HCT116 (cell line): ENCODE data around the gene SMARCA4. TPM values are rescaled to one million over a fixed set of nuclear protein-coding genes. Genes with fewer than 3 reads are reported as not detected.

Source experiments
- ATAC-seq: fragments of 200-7000 bp; cut with Tn5 transposase; 2 replicates; pipeline ENCODE4 v1.9.1; 2020; ENCODE audit warnings: mild to moderate bottlenecking, moderate library complexity
- BruUV-seq: library from RNA; stranded (reverse); fragments of 400-500 nt; replicated peaks from 2 replicates; lab custom pipeline; 2021; lab: Mats Ljungman, UMichigan
- CTCF ChIA-PET: fragments of 300-600 bp; sonication (Branson Sonifier 250); formaldehyde crosslinking; loops from one replicate; lab custom pipeline; 2021; ENCODE audit warnings: antibody characterized with exemption; lab: Charles Lee
- POLR2A ChIA-PET: fragments of 300-600, 350-600 bp; sonication (Branson Sonifier 250); formaldehyde crosslinking; loops from one replicate; lab custom pipeline; 2021; ENCODE audit warnings: antibody characterized with exemption; lab: Charles Lee
- RAD21 ChIA-PET, 2 experiments: fragments of 300-600 bp; sonication (Branson Sonifier 250); formaldehyde crosslinking; loops; one replicate each; lab custom pipeline; 2023; ENCODE audit warnings: low total read pairs in 2 of 2; ENCODE audit not compliant: uncharacterized antibody in 2 of 2, unreplicated experiment in 2 of 2, low non-redundant PET in 1 of 2; lab: Charles Lee
- DNase-seq: peaks from one replicate; pipeline ENCODE4 v3.0.0-alpha.2; 2010; ENCODE audit warnings: low read depth, low spot score
- H2AFZ ChIP-seq: fragments of 200-600 bp; shearing (Covaris generic), sonication (generic); 2 replicates; pipeline ENCODE4 v1.6.1; 2017; ENCODE audit warnings: low read depth, mixed run types, mixed read lengths, antibody characterized with exemption, low read length; ENCODE audit not compliant: poor library complexity, severe bottlenecking
- H3K27ac ChIP-seq: 2 replicates; pipeline ENCODE4 v1.5.1; 2012; ENCODE audit warnings: low read depth, low read length
- H3K27me3 ChIP-seq: fragments of 200-600 bp; sonication (generic); 2 replicates; pipeline ENCODE4 v1.6.1; 2016; ENCODE audit warnings: mixed run types, low read length, mixed read lengths; ENCODE audit not compliant: insufficient read depth
- H3K36me3 ChIP-seq, 2 experiments: fragments of 200-500 bp in 1 of 2; fragments of 200-600 bp in 1 of 2; sonication (Bioruptor generic) in 1 of 2; sonication (generic) in 1 of 2; 2 replicates each; pipeline versions ENCODE4 v1.5.1 to v1.6.1; 2014 to 2016; ENCODE audit warnings: low read length in 2 of 2, inconsistent platforms in 1 of 2, mixed read lengths in 1 of 2, mixed run types in 1 of 2; ENCODE audit not compliant: insufficient read depth in 2 of 2, control insufficient read depth in 1 of 2
- H3K4me1 ChIP-seq, 2 experiments: fragments of 200-600 bp in 1 of 2; sonication (generic) in 1 of 2; 2 replicates each; pipeline versions ENCODE4 v1.5.1 to v1.6.1; 2012 to 2017; ENCODE audit warnings: low read length in 2 of 2, inconsistent platforms in 1 of 2, mild to moderate bottlenecking in 1 of 2, mixed read lengths in 1 of 2, mixed run types in 1 of 2, moderate library complexity in 1 of 2; ENCODE audit not compliant: insufficient read depth in 2 of 2, control insufficient read depth in 1 of 2
- H3K4me2 ChIP-seq: fragments of 200-600 bp; sonication (generic); 2 replicates; pipeline ENCODE4 v1.6.1; 2017; ENCODE audit warnings: mixed run types, low read length, mixed read lengths
- H3K4me3 ChIP-seq, 2 experiments: fragments of 200-600 bp in 1 of 2; sonication (generic) in 1 of 2; replicated peaks in 1 of 2; 2 replicates each; pipeline ENCODE4 v1.5.1; 2011 to 2016; ENCODE audit warnings: low read length in 2 of 2, control low read depth in 1 of 2, low read depth in 1 of 2, mild to moderate bottlenecking in 1 of 2, mixed read lengths in 1 of 2, mixed run types in 1 of 2
- H3K79me2 ChIP-seq: fragments of 200-600 bp; sonication (generic); 2 replicates; pipeline ENCODE4 v1.6.1; 2017; ENCODE audit warnings: mild to moderate bottlenecking, mixed run types, low read length, moderate library complexity, mixed read lengths; ENCODE audit not compliant: insufficient read depth
- H3K9ac ChIP-seq: fragments of 200-600 bp; sonication (generic); 2 replicates; pipeline ENCODE4 v1.6.1; 2016; ENCODE audit warnings: low read length, mixed read lengths
- H3K9me2 ChIP-seq: fragments of 200-600 bp; sonication (generic), shearing (Covaris generic); 2 replicates; pipeline ENCODE4 v1.6.1; 2017; ENCODE audit warnings: mixed run types, mild to moderate bottlenecking, moderate library complexity; ENCODE audit not compliant: insufficient read depth
- H3K9me3 ChIP-seq, 2 experiments: fragments of 200-500 bp in 1 of 2; fragments of 200-600 bp in 1 of 2; sonication (Bioruptor generic) in 1 of 2; sonication (generic) in 1 of 2; 2 replicates each; pipeline ENCODE4 v1.6.1; 2014 to 2017; ENCODE audit warnings: low read length in 2 of 2, mixed read lengths in 2 of 2, inconsistent platforms in 1 of 2, low read depth in 1 of 2, mild to moderate bottlenecking in 1 of 2, mixed run types in 1 of 2, moderate library complexity in 1 of 2; ENCODE audit not compliant: control insufficient read depth in 1 of 2, insufficient read depth in 1 of 2
- H4K20me1 ChIP-seq: fragments of 200-600 bp; sonication (generic), shearing (Covaris generic); 2 replicates; pipeline ENCODE4 v1.6.1; 2017; ENCODE audit warnings: mixed run types, mild to moderate bottlenecking, moderate library complexity; ENCODE audit not compliant: insufficient read depth
- CBX3 ChIP-seq: IDR thresholded peaks from 2 replicates; pipeline ENCODE4 v1.6.1; 2012; ENCODE audit warnings: low read depth
- CEBPB ChIP-seq: IDR thresholded peaks from 2 replicates; pipeline ENCODE4 v1.6.1; 2012; ENCODE audit warnings: low read depth
- ELF1 ChIP-seq: IDR thresholded peaks from 2 replicates; pipeline ENCODE4 v1.6.1; 2012; ENCODE audit warnings: low read depth, borderline replicate concordance
- EZH2 ChIP-seq: fragments of 200-600 bp; sonication (generic); IDR thresholded peaks from 2 replicates; pipeline ENCODE4 v1.6.1; 2017; ENCODE audit warnings: antibody characterized with exemption, mixed run types
- JUND ChIP-seq: IDR thresholded peaks from 2 replicates; pipeline ENCODE4 v1.6.1; 2012
- POLR2AphosphoS5 ChIP-seq: IDR thresholded peaks from 2 replicates; pipeline ENCODE4 v1.6.1; 2011; ENCODE audit warnings: mild to moderate bottlenecking, low read depth, low read length, moderate library complexity
- SIN3A ChIP-seq: IDR thresholded peaks from 2 replicates; pipeline ENCODE4 v1.6.1; 2012; ENCODE audit warnings: low read depth
- SP1 ChIP-seq: IDR thresholded peaks from 2 replicates; pipeline ENCODE4 v1.6.1; 2012; ENCODE audit warnings: low read depth
- SRF ChIP-seq: IDR thresholded peaks from 2 replicates; pipeline ENCODE4 v1.6.1; 2012; ENCODE audit warnings: low read depth
- TCF7L2 ChIP-seq: IDR thresholded peaks from 2 replicates; pipeline ENCODE4 v1.7.0; 2011; ENCODE audit warnings: borderline replicate concordance, inconsistent platforms; ENCODE audit not compliant: insufficient read depth, insufficient read length; ENCODE audit errors: extremely low read depth
- ZFX ChIP-seq: fragments of 450-650 bp; IDR thresholded peaks from 2 replicates; pipeline ENCODE4 v1.6.1; 2017
- intact Hi-C: fragments of 100-400 bp; cut with micrococcal nuclease; formaldehyde crosslinking; loops from 2 replicates; pipeline ENCODE4 v1.10.0; 2022
- total RNA-seq: library from RNA; stranded (reverse); gene quantifications from one replicate; pipeline ENCODE4 v1.2.1, GENCODE V29; 2021; ENCODE audit not compliant: unreplicated experiment
- TF ChIP-seq, protein P1 (sequence below), 3 experiments: fragments of 200-600 bp in 1 of 3; sonication (generic) in 1 of 3; IDR thresholded peaks in 2 of 3; conservative IDR thresholded peaks in 1 of 3; 2 replicates each; pipeline ENCODE4 v1.5.1; 2012 to 2017; ENCODE audit warnings: low read depth in 2 of 3, low read length in 2 of 3, antibody characterized with exemption in 1 of 3, borderline replicate concordance in 1 of 3, control low read depth in 1 of 3, mild to moderate bottlenecking in 1 of 3, mixed read lengths in 1 of 3, mixed run types in 1 of 3, moderate library complexity in 1 of 3; ENCODE audit not compliant: insufficient read depth in 1 of 3
- TF ChIP-seq, protein P2 (sequence below): IDR thresholded peaks from 2 replicates; pipeline ENCODE4 v1.6.1; 2012
- TF ChIP-seq, protein P3 (sequence below): IDR thresholded peaks from 2 replicates; pipeline ENCODE4 v1.6.1; 2011; ENCODE audit warnings: mild to moderate bottlenecking, low read length, moderate library complexity; ENCODE audit not compliant: insufficient replicate concordance; ENCODE audit errors: extremely low read depth
- TF ChIP-seq, protein P4 (sequence below): IDR thresholded peaks from 2 replicates; pipeline ENCODE4 v1.6.1; 2012; ENCODE audit warnings: low read depth

SMARCA4 gene
- total RNA-seq, 1 experiment from 2014 or later: 116 TPM

DNA sequence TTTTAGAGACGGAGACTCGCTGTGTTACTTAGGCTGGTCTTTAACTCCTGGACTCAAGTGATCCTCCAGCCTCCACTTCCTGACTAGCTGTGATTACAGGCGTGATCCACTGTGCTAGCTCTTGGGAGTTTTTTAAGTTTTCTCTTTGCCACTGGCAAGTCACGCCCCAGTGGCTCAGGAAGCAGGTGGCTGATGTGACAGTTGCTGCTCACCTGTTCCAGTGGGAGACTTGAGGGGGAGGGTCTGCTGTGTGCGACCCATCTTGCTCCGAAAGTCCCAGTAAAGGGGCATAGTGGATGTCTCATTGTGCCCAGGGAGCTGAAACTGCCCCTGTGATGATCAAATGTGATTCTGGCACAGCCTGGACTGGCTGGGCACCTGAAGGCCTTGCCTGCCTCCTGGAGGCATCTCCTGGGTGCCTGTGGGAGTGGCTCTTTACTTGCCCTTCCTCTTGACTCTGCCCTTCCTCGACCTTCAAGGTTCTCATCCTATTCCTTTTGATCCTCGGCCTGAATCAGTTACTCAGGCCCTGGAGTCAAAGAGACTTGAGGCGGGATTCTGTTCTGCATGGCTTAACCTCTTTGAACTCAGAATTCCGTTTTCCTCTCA lies 7.8 kb downstream of the SMARCA4 start:
- peaks cover 13% of the 10 kb centered on the region; the same call in 1 of the 2 replicates for H4K20me1 ChIP-seq
- peaks cover 95% of the 10 kb centered on the region for H3K79me2 ChIP-seq
- peak overlapping the region; percentile 17; the same call in 1 of the 2 replicates for H3K27ac ChIP-seq
- DNase-seq: no peak
- intact Hi-C loops: no loop called here
- no peak overlapping the region for H3K9ac ChIP-seq
- no peak overlapping the region for H3K4me2 ChIP-seq
- BruUV-seq: no TSS peak
- no peaks in the 10 kb centered on the region for H3K9me2 ChIP-seq
- CTCF ChIA-PET: interaction anchor here (0.8 kb wide), 1 partner anchor 32 kb away, joined by 3 read pairs; no protein-coding TSS in a partner anchor
- H3K4me1 ChIP-seq: peaks cover 11 to 22% of the 10 kb centered on the region in 2 experiments
- RAD21 ChIA-PET: no interaction called here
- POLR2A ChIA-PET: interaction anchor here (1.5 kb wide), 1 partner anchor 27 kb away, joined by 4 read pairs; no protein-coding TSS in a partner anchor
- no peak overlapping the region for H2AFZ ChIP-seq
- ATAC-seq: peak; percentile 46; the same call in 1 of the 2 replicates
- H3K4me3 ChIP-seq: no peak overlapping the region
- H3K27me3 ChIP-seq: no peaks in the 10 kb centered on the region
- TF ChIP-seq ELF1: no peak
- TF ChIP-seq SRF: no peak
- TF ChIP-seq EZH2: no peak
- TF ChIP-seq POLR2AphosphoS5: no peak
- TF ChIP-seq, protein P1, sequence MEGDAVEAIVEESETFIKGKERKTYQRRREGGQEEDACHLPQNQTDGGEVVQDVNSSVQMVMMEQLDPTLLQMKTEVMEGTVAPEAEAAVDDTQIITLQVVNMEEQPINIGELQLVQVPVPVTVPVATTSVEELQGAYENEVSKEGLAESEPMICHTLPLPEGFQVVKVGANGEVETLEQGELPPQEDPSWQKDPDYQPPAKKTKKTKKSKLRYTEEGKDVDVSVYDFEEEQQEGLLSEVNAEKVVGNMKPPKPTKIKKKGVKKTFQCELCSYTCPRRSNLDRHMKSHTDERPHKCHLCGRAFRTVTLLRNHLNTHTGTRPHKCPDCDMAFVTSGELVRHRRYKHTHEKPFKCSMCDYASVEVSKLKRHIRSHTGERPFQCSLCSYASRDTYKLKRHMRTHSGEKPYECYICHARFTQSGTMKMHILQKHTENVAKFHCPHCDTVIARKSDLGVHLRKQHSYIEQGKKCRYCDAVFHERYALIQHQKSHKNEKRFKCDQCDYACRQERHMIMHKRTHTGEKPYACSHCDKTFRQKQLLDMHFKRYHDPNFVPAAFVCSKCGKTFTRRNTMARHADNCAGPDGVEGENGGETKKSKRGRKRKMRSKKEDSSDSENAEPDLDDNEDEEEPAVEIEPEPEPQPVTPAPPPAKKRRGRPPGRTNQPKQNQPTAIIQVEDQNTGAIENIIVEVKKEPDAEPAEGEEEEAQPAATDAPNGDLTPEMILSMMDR (IDR thresholded peaks at IDR 0.05 in 2 of 3, conservative IDR thresholded peaks at IDR 0.05 in 1 of 3; ENCODE audit: borderline replicate concordance in 1 of 3, insufficient read depth in 1 of 3, low read depth in 2 of 3, low read length in 2 of 3): 0 out of 6 replicates have a peak, but pooled peaks of 1 of the 3 experiments have one; percentile 7
- no peak for TF ChIP-seq CEBPB
- TF ChIP-seq, protein P2, sequence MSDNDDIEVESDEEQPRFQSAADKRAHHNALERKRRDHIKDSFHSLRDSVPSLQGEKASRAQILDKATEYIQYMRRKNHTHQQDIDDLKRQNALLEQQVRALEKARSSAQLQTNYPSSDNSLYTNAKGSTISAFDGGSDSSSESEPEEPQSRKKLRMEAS: no peak
- no peak for TF ChIP-seq SP1
- TF ChIP-seq, protein P3, sequence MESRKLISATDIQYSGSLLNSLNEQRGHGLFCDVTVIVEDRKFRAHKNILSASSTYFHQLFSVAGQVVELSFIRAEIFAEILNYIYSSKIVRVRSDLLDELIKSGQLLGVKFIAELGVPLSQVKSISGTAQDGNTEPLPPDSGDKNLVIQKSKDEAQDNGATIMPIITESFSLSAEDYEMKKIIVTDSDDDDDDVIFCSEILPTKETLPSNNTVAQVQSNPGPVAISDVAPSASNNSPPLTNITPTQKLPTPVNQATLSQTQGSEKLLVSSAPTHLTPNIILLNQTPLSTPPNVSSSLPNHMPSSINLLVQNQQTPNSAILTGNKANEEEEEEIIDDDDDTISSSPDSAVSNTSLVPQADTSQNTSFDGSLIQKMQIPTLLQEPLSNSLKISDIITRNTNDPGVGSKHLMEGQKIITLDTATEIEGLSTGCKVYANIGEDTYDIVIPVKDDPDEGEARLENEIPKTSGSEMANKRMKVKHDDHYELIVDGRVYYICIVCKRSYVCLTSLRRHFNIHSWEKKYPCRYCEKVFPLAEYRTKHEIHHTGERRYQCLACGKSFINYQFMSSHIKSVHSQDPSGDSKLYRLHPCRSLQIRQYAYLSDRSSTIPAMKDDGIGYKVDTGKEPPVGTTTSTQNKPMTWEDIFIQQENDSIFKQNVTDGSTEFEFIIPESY: no peak
- TF ChIP-seq, protein P4, sequence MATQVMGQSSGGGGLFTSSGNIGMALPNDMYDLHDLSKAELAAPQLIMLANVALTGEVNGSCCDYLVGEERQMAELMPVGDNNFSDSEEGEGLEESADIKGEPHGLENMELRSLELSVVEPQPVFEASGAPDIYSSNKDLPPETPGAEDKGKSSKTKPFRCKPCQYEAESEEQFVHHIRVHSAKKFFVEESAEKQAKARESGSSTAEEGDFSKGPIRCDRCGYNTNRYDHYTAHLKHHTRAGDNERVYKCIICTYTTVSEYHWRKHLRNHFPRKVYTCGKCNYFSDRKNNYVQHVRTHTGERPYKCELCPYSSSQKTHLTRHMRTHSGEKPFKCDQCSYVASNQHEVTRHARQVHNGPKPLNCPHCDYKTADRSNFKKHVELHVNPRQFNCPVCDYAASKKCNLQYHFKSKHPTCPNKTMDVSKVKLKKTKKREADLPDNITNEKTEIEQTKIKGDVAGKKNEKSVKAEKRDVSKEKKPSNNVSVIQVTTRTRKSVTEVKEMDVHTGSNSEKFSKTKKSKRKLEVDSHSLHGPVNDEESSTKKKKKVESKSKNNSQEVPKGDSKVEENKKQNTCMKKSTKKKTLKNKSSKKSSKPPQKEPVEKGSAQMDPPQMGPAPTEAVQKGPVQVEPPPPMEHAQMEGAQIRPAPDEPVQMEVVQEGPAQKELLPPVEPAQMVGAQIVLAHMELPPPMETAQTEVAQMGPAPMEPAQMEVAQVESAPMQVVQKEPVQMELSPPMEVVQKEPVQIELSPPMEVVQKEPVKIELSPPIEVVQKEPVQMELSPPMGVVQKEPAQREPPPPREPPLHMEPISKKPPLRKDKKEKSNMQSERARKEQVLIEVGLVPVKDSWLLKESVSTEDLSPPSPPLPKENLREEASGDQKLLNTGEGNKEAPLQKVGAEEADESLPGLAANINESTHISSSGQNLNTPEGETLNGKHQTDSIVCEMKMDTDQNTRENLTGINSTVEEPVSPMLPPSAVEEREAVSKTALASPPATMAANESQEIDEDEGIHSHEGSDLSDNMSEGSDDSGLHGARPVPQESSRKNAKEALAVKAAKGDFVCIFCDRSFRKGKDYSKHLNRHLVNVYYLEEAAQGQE: no peak
- TF ChIP-seq SIN3A: no peak
- no peak for TF ChIP-seq ZFX
- TF ChIP-seq TCF7L2: peak; percentile 46
- TF ChIP-seq JUND: no peak
- TF ChIP-seq CBX3: no peak
- no peaks in the 10 kb centered on the region for H3K9me3 ChIP-seq
- H3K36me3 ChIP-seq: peaks cover 0 to 10% of the 10 kb centered on the region in 2 experiments; a peak in 1 of 4 replicates
